Measurements from ENCODE around the gene DMD.

Gene DMD

DNA sequence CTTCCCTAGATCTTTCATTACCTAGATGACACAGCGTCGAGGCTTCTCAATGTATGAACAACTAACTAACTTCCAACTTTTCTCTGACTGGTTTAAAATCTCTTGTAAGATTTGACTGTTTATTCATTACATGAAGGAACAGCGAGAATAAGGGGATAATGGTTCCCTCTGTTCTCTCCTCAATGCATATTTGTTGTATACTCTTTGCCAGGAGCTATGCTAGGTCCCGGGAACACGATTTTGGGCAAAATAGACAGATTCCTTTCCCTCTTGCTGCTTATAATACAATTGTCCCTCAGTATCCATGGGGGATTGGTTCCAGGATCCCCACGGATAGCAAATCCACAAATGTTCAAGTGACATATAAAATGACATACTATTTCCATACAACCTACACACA is 1020.0 kb downstream of the DMD start:
- no peak for DNase-seq

DNA sequence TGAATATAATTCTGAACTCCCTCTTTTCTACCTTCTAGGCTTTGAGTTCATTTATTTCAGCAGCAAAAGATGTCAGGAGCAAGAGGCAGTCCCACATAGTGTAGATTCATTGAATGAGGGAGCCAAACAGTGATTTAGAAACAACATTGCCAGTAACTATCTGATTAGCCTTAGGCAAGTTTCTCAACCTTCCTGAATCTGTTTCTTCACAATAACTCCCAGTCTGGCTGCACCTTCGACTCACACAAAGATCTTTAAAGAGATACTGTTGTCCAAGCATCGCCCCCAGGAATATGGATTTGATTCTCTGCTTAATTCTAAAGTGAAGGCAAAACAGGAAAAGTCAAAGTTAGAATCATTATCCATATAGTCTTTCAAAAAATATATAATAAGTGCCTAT is 1026.2 kb downstream of the DMD start:
- DNase-seq, result no peak

DNA sequence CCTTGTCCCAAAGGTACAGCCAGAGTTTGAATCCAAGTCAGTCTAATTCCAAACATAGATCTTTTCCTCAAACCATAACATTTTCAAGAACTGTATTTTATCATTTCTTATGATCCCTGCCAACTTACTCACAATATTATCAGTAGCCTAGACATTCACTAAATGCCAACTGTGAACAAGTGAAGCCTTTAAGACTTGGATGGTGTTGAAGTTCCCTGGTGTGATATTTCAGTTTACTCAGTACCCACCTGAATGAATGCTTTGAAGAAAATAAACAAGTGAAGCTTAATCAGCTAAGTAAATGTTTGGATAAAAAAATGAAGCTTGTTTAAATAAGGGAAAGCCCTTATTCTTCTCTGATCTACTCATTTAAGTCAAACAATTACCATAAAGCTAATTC is 1028.3 kb downstream of the DMD start:
- DNase-seq, result no peak

DNA sequence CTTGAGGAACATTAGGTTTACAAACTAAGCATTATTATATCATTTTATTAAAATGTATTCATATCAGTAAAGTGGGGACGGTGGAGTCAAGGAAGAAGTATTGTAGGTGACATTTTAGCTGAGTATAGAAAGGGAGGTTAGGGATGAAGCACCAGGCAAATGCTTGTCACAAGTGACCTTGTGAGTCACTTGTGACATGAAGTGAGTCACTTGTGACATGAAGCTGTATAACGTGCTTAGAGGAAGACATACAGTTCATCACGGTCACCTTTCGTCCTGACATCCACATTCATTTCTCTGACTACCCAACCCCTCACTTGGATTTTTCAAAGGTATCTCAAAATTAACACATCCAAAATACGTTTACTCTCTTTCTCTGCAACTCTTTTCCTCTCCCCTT is 1034.8 kb downstream of the DMD start:
- DNase-seq, result no peak

DNA sequence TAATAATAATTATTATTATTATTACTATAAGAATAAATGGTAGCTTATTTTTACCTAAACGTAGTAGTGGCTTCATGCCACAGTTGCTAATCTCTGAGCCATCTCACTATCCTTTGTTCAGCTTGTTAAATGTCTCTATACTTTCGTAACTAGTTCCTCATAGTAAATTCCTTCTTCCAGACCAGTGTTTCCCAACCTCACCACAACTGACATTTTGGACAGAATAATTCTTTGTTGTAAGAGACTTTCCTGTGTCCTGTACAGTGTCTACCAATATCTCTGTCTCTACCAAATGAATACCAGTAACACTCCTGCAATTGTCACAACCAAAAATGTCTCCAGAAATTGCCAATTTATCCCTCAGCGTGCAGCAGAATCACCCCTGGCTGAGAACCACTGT is 1040.9 kb downstream of the DMD start:
- no peak for DNase-seq

DNA sequence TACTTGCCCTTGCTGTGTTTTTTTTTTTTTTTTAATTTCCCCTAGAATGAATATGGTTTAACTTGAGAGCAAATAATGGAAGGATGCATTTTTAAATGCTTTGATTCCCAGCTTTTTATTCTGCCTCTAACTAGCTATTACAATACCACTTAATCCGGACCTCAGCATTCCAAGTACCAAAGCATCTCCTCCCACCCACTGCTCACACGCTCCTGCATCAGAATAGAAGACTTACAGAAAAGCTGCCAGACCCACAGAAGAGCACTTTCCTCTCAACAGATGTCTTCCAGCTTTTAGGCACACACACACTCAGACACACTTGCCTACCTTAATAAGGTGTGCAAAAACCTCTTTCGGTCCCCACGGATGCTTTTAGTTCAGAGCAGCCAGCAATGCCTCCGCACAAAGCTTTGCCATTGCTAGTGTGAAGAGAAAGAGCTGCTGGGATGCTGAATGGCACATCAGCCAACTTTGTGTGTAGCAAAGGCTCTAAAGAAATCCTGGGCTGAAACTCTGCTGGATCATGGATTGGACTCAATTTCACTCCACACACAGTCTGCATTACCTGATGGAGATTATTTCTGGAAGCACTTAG is 1056.2 kb downstream of the DMD start:
- no peak for DNase-seq

DNA sequence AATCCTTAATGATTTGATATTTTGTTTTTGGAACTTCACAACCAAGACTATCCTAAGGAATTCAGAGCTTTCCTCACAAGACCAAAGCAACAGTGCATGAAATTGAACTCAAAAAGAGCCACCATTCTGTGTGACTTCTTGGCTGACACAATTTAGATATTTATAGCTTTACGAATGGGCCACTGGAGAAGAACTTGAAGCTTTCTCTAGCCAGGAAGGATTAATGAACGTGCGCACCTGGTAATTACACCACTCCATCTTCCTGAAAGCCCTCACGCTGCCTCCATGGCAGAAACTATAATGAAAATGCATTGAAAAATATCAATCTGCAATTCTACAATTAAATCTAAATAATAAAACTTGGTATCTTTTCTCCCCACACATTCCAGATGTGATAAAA is 1057.8 kb downstream of the DMD start:
- no peak for DNase-seq

DNA sequence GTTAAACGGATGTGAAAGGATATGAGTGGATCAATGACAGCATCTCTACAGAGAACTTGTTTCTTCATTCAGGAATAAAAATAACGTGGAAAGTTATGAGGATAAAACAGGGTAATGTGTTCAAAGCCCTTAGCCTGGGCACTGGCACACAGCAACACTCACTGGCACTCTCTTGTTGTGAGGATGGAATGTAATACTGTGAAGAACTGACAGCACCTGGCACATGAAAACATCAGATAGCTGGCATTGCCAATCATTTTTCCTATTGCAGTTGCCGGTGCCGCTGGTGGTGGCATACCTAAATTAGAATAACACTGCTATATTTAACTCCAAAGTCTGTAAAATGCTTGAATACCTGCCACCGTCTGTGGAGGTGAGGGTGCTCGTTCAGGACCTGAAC is 1061.2 kb downstream of the DMD start:
- DNase-seq, result no peak

DNA sequence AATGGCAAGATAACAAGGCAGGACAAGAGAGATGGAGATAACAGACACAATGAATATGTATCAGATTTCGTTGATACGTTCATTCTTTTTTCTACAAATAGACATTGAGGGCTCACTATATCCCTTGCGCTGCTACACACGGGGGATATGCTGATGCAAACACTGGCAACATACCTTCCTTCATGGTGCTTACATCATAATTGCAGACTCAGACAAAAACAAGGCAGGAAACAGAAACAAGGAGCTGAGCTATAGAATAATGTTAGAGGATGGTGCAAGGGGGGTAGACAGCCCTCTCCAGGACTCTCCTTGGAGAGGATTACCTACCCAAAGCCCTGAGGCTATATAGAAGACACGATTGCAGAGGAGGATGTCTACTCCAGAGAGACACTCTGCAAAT is 1069.5 kb downstream of the DMD start:
- no peak for DNase-seq

DNA sequence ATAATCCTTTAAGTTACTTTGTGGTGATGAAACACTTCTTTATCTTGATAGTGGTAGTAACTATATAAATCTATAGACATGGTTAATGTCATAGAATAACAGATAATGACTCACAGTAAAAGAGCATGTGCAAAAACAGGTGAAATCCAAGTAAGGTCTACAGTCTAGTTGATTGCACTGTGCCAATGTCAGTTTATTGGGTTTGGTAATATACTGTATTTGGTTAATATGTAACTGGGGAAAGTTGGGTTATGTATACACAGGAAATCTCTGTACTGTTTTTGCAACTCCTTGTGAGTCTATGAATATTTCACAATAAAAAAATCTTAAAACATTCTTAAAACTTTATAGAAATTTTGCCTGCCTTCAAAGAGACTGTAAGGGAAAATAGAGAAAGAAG is 1071.9 kb downstream of the DMD start:
- no peak for DNase-seq

DNA sequence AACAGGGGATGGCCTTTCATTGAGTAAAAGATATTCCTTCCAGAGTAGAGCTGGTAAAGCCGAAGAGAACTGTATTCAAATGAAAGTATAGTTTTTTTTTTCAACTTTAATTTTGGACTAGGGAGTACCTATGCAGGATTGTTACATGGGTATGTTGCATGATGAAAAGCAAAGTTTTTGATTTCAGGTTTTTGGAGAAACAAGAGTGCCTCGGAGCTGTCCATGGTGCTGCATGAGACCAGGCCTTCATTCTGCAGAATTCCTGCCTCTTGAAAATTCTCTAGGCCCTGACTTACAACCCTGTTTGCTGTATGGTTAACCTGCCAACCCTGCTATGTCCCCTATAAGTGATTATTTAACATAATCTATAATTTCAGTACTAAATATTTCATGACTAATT is 1073.8 kb downstream of the DMD start:
- DNase-seq, result no peak

DNA sequence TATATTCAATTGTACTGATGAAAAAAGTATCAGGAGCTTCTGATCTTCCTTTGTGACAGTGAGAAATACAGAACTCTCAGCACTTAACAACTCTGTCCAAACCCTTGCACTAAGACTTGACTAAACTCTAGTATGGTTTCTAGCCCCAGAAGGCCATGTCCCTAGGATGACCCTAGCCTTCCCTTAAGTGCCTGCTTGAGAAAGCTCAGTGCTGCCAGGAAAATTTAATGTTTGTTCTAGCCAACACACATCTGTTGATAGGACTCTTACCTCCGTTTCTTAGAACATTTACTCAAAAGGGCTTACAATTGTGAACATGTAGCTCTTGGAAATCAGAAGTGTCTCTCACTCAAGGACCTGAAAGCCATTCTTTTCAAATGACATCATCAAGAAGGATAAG is 1084.4 kb downstream of the DMD start:
- DNase-seq, result no peak

DNA sequence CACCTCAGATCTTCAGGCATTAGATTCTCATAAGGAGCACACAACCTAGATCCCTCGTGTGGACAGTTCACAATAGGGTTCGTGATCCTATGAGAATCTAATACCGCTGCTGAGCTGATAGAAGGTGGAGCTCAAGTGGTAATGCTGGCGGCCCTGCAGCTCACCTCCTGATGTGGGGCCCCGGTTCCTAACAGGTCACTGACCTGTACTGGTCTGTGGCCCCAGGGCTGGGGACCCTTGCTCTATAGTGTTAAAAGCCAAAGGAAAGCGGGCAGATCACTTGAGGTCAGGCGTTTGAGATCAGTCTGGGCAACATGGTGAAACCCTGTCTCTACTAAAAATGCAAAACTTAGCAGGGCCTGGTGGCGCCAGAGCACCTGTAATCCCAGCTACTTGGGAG is 1092.5 kb downstream of the DMD start:
- no peak for DNase-seq

DNA sequence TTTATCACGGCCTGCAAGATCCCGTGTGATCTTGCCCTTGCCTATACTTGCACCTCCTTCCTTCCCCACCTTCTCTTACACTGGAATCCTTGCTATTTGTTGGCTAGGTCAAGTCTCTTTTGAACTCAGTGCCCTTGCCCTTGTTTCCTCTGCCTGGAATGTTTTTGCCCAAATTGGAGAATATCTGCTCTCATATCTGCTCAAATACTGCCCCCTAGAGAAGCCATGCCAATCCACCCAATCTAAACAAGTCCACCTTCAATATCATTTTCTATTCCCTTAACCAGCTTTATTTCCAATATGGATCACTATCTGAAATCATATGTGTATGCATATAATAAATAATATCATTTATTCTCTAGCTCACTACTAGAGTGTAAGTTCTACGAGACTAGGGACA is 1095.3 kb downstream of the DMD start:
- no peak for DNase-seq

DNA sequence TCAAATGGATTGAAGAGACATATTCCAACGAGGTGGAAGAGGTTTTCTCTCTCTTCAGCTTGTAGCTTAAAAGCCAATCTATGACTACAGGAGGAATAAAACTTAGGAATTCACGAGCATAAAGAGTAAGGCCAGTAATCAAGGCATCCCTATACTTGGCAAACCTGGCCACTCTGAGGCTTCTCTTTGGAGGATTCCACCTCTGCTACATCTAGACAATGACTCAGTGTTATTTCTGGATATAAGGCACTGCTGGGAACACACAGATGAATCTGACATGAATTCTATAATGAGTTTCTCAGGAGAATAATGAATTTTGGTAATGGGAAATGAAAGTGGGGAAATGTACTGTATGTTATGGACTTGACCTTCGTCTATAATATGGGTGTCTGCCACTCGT is 1123.7 kb downstream of the DMD start:
- DNase-seq, result no peak

DNA sequence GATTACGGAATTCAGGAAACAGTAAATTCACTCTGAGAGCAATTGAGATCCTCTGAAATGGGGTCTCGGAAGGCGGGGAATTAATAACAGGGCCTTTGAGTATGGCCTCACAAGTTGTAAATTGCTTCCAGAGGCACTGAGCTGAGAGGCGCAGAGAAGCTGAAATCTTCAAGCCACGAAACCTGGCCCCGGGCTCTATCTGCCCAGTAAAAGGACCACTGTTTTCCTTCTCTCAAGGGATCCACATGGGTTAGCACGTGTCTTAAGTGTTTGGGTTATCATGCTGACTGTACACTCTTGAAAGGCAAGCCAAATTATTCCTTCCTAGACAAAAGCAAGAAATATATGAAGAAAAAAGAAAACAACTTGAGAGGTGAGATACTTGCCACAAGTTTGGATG is 1126.6 kb downstream of the DMD start:
- no peak for DNase-seq

DNA sequence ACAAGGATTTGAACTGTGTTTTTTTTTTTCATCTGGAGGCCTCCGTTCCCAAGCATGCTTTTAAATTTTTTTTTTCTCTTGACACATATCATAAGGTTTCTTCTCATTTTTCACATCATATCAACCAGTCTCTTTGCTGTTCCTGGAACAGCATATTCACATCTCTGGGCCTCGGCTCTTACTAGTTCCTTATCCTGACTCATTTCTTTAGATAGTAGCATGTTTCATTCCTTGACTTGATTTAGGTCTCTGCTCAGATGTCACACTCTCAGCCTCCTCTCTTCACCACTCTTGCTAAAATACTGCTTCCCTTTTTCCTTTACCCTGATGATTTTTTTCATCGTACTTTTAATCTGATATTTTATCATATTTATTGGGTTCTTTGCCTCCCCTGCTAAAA is 1163.1 kb downstream of the DMD start:
- no peak for DNase-seq

DNA sequence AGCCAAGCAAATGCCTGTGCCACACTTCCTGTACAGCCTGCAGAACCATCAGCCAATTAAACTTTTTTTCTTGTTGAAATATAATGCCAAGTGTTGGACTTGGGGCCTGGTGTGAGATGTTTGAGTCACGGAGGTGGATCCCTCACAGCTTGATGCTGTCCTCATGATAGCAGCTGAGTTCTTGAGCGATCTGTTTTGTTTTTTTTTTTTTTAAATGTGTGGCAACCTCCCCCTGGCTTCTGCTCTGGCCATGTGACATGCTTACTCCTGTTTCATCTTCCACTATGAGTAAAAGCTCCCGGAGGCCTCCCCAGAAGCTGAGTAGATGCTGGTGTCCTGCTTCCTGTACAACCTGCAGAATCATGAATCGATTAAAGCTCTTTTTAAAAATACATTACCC is 1166.2 kb downstream of the DMD start:
- no peak for DNase-seq

DNA sequence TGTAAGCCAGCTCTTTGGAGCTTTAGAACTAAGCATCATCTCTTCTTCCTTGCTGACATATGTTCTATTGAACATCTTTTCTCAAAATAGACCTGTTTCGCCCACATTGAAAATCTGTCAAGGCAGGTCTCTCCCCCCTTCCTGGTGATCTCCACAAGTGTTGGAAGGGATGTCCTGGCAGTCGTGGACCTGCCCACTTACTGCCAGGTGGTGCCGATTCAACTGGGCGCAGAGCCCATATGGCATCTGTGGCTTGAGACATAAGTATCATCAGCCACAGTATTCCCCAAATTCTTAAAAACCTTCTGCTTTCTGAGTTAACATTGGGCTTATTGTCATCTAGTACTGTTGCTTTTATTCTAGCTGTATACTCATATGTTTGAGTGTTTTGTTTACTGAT is 1170.2 kb downstream of the DMD start:
- DNase-seq, result no peak

DNA sequence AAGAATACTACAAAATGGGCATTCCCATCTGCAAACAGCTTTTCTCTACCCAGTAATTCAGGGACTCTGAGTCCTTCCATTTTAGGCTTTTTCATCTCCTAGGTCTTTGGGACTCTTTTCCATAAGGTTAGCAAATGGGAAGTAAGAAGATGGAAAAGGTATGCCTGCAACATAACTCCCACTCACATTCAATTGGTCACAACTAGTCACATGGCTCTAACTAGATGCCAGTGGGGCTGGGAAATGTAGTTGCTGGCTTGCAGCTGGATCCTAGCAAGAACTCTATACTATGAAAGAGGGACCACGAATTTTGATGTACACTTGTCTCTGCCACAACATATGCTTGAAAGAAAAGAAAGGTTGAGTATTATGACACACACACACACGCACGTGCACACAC is 1184.6 kb downstream of the DMD start:
- DNase-seq, result no peak

DNA sequence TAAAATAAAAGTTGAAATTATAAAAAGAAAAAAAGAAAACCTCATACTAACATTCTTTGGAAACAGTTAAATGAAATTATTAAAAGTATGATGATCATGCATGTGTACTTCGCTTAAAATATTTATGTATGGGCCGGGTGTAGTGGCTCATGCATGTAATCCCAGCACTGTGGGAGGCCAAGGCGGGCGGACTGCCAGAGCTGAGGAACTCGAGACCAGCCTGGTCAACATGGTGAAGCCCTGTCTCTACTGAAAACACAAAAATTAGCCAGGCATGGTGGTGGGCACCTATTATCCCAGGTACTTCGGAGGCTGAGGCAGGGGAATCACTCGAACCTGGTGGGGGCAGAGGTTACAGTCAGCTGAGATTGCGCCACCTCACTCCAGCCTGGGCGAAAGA is 1187.3 kb downstream of the DMD start:
- no peak for DNase-seq

DNA sequence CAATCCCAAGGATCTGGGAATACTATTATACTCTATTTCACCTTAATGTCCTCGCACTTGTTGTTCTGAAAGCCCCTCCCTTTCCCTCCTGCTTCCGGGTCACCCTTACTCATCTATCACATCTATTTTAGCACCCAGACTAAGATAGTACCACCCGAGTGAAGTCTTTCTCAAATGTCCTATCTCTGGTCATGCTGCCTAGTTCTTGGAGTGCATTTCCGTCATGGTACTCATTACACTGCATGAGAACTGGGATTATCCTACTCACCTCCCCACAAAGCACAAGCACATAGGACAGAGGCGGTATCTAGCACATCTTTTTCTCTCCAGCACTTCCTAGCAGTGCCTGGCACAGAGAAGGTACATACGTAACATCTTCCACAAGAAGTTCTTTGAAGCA is 1195.2 kb downstream of the DMD start:
- DNase-seq, result no peak

DNA sequence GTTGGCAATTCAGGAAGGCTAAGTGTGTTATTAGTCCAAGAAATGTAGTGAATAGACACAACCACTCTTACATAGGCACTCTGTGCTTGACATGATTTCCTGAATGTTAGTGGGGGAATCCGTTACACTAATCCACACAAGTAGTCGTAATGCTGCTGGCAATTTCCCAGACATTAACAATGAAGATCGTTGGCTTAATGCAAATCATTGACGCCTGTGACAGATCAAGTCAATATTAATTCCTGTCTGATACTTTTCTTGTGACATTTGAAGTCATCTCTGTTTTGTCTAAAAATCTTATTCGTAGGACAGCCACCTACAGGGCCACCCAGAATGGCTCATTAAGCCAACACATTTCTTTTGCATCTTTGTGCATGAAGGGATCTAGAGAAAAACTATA is 1200.4 kb downstream of the DMD start:
- no peak for DNase-seq

DNA sequence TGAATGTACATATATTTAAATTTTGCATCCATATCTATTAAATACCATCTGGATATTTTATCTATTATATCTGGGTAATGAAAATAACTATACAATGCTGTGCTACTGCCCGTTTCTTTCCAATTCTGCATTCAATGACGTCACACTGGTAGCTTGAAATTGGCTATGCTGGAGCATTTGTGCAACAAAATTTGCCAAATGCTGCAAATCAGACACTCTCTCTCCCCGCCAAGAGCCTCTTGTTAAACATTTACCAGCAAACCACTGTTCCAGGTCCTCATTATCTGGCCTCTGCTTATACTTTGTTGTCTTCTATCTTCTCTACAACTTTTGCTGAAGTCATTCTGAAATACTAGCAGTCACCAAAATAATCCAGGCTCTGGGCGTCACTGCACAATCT is 1201.1 kb downstream of the DMD start:
- DNase-seq, result no peak

DNA sequence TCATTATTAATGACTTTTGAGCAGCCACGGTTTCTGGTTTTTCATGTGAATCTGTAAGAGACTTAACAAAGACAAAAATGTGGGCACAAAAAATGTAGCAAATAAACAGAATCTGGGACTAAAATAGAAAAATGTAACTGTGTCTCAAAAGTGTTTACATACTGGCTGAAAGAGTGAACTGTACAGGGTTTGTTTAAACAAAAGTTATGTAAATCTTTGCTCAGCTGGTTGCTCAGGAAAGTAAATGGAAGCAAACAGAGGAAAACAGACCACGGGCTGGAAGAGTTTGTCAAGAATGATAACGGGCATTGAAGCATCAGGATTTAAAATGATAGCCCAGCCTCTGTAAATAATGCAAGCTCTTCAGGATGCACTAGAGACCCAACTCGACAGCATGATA is 1217.7 kb downstream of the DMD start:
- no peak for DNase-seq

DNA sequence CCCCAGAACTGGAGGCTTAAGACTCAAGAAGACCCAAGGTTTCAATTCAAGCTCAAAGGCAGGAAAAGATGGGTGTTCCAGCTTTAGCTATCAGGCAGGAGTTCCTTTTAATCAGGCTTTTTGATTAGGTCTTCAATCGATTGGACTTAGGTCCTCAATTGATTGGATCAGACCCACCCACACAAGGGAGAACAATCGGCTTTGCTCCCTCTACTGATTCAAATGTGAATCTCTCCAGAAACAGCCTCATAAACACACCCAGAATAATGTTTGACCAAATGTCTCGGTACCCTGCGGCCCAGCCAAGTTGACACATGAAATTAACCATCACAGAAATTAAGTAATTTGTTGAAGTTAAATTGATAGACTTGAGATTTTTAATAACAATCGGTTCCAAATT is 1222.4 kb downstream of the DMD start:
- no peak for DNase-seq

All from activated gamma-delta T cell (primary cell).